Activated naive CD4-positive, alpha-beta T cell treated with anti-CD3 and anti-CD28 coated beads for 36 hours (primary cell): ENCODE data around the gene ZDHHC18. TPM values are rescaled to one million over a fixed set of nuclear protein-coding genes. Genes with fewer than 3 reads are reported as not detected.

Experiments
- CTCF ChIA-PET: fragments of 350-600 bp; sonication (Branson Sonifier 250); formaldehyde crosslinking; loops from one replicate; lab custom pipeline; 2021; ENCODE audit warnings: antibody characterized with exemption; lab: Charles Lee
- DNase-seq: peaks from one replicate; pipeline ENCODE4 v3.0.0-alpha.2; 2020
- H3K27ac Mint-ChIP-seq: one replicate; pipeline ENCODE4 v1.8.0; 2021; ENCODE audit warnings: mild to moderate bottlenecking, mixed read lengths
- H3K27me3 Mint-ChIP-seq: one replicate; pipeline ENCODE4 v1.8.0; 2021; ENCODE audit warnings: low read depth, mixed read lengths
- H3K36me3 Mint-ChIP-seq: one replicate; pipeline ENCODE4 v1.8.0; 2021; ENCODE audit warnings: low read depth, mixed read lengths
- H3K4me1 Mint-ChIP-seq: one replicate; pipeline ENCODE4 v1.8.0; 2021; ENCODE audit warnings: low read depth, mixed read lengths
- H3K4me3 Mint-ChIP-seq: one replicate; pipeline ENCODE4 v1.8.0; 2021; ENCODE audit warnings: mild to moderate bottlenecking, moderate library complexity, mixed read lengths
- H3K9me3 Mint-ChIP-seq: one replicate; pipeline ENCODE4 v1.8.0; 2021; ENCODE audit warnings: mixed read lengths
- intact Hi-C: fragments of 100-400 bp; cut with micrococcal nuclease; formaldehyde crosslinking; loops from one replicate; pipeline ENCODE4 v1.15.1; 2023
- total RNA-seq, 2 experiments: library from RNA; stranded (reverse); gene quantifications; one replicate each; pipeline ENCODE4 v1.2.3, GENCODE V29; 2021

The ZDHHC18 gene
- total RNA-seq, 2 experiments from 2014 or later: 37.3 to 39.0 TPM

GRCh38 chr1:26890467-26890796 is 63.9 kb downstream of the ZDHHC18 start:
- Mint-ChIP-seq H3K36me3 (peaks cover 23% of the 10 kb centered on the region), H3K4me1 (peaks cover 30% of the 10 kb centered on the region), H3K9me3 (no peaks in the 10 kb centered on the region), H3K27me3 (no peaks in the 10 kb centered on the region), H3K27ac (peak overlapping the region; percentile 91), H3K4me3 (peak overlapping the region; percentile 94)
- no peak for DNase-seq
- intact Hi-C loops: loop anchor here (2.0 to 5.0 kb wide), 2 partner anchors 26 to 102 kb away; partner anchors contain the start of gene TRNP1
- CTCF ChIA-PET: interaction anchor here (0.6 to 1.0 kb wide), 4 partner anchors 10 to 225 kb away, joined by 3 to 5 read pairs (median 4); partner anchors contain the start of gene GPATCH3

DNA sequence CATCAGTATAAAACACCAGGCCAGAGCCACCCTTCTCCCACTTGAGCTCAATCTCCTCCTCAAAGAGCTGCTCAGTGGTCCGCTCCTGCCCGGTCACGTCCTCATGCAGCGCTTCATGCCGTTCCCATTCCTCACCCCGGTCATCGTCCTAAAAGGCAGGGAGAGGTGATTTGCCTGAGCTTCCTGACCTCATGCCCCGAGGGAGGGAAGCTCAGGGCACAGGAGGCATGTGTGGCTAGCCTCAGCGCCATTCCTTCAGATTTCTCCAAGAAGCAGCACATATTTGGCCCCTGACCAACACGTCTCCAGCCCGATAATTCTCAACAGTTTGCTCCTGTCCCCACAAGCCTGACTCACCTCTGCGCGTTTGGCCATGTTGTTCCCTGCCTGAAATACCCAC is 67.8 kb downstream of the ZDHHC18 start:
- DNase-seq: no peak
- intact Hi-C loops: loop anchor here (5.0 kb wide), 1 partner anchor 98 kb away; the partner anchor contains the start of gene TRNP1
- no peak overlapping the region for H3K4me3 Mint-ChIP-seq
- H3K9me3 Mint-ChIP-seq: no peaks in the 10 kb centered on the region
- H3K27ac Mint-ChIP-seq: no peak overlapping the region
- CTCF ChIA-PET: interaction anchor here (1.6 kb wide), 1 partner anchor 14 kb away, joined by 6 read pairs; no protein-coding TSS in a partner anchor
- no peaks in the 10 kb centered on the region for H3K27me3 Mint-ChIP-seq
- H3K4me1 Mint-ChIP-seq: peaks cover 21% of the 10 kb centered on the region
- peaks cover 16% of the 10 kb centered on the region for H3K36me3 Mint-ChIP-seq

DNA sequence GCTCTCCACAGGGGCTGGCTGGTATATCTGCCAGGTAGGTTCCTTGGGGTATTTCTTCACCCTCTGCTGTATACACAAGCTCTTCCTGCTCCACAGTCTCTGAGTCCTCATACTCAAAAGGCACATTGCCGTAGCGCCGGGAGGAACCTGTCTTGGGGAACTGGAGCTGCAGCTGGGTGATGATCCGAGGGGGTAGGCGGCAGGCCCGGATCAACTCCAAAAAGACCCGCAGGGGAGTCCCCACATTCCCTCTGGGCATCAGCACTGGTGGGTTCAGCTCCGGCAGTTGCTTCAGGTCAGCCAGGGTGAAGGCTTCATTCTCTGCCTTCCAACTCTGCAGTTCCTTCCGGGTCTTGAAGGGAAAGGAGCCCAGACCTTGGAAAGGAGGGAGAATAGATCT is 70.9 kb downstream of the ZDHHC18 start:
- Mint-ChIP-seq H3K36me3 (peaks cover 11% of the 10 kb centered on the region), H3K4me1 (peaks cover 20% of the 10 kb centered on the region), H3K4me3 (no peak overlapping the region), H3K27ac (no peak overlapping the region), H3K9me3 (no peaks in the 10 kb centered on the region), H3K27me3 (no peaks in the 10 kb centered on the region)
- DNase-seq: no peak
- CTCF ChIA-PET: interaction anchor here (1.1 kb wide), 1 partner anchor 8 kb away, joined by 3 read pairs; no protein-coding TSS in a partner anchor
- intact Hi-C loops: no loop called here

DNA sequence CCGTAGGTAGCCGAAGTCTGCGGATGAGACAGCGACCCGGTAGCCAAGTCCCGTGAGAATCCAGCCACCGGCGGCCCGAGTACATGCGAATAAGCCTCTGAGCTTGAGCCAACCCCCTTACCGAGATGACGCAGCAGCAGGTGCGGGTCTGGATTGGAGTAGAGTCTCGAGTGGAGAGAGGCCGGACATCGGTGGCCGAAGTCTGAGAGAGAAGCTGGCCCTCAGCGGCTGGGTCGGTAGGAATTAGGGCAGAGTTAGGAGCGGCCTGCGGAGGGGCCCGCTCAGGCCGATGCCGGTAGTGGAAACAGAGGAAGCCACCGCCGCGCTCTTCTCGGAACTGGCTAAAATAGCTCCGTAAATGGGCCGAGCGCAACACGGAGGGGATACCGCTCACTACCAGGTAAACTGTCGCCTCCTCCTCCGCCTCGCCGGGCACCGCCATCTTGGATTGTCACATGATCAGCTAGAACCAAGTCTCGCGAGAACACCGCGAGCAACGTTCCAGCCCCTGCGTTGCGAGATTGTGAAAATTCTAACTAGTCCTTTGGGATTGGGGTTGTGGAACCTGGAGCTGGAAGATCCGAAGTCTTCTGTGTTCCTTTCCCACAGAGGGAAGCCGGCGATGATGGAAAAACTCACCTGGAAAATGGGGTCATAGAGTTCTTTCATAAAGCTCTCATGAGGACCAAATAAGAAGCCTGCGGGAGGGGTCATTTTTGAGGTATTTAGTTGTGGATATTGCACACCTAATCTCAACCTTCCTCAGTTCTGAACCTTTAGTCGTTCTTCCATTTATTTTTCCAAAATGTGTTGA is 73.7 kb downstream of the ZDHHC18 start, which contains the start of gene GPATCH3:
TSS of gene GPATCH3 (minus strand) at position 467 of the 814 bp plus-strand sequence. CDS start at position 442, 25 bp downstream.
- Mint-ChIP-seq H3K9me3 (no peaks in the 10 kb centered on the region), H3K27me3 (no peaks in the 10 kb centered on the region), H3K4me3 (peak within 1 kb of the TSS; percentile 97), H3K36me3 (peaks cover 3% of the 10 kb centered on the region), H3K27ac (peak within 1 kb of the TSS; percentile 97), H3K4me1 (peaks cover 20% of the 10 kb centered on the region)
- peak; percentile 95 for DNase-seq
- intact Hi-C loops: loop anchor here (1.0 kb wide), 1 partner anchor 21 kb away; the partner anchor contains the start of gene NUDC
- CTCF ChIA-PET: interaction anchor here (0.6 to 2.3 kb wide), 6 partner anchors 9 to 708 kb away, joined by 3 to 7 read pairs (median 3); no protein-coding TSS in a partner anchor

- H3K36me3 Mint-ChIP-seq: peaks cover 1% of the 10 kb centered on the region
- H3K27me3 Mint-ChIP-seq: no peaks in the 10 kb centered on the region
- peaks cover 20% of the 10 kb centered on the region for H3K4me1 Mint-ChIP-seq
- CTCF ChIA-PET: interaction anchor here (0.6 to 2.3 kb wide), 4 partner anchors 10 to 707 kb away, joined by 3 to 7 read pairs (median 3); no protein-coding TSS in a partner anchor
- H3K9me3 Mint-ChIP-seq: no peaks in the 10 kb centered on the region
- peak overlapping the region; percentile 97 for H3K4me3 Mint-ChIP-seq
- DNase-seq: no peak
- intact Hi-C loops: loop anchor here (1.0 kb wide), 1 partner anchor 20 kb away; the partner anchor contains the start of gene NUDC
- peak overlapping the region; percentile 97 for H3K27ac Mint-ChIP-seq
Observed at GRCh38 chr1:26900815-26901511, 74.5 kb downstream of the ZDHHC18 start.

Other genes with a start within 250 kb of the ZDHHC18 start
- 10 to 100 TPM; 65.0 to 65.9 TPM for gene ARID1A, start 130.7 kb upstream of the ZDHHC18 start, total RNA-seq
- 10 to 100 TPM; 10.6 to 11.2 TPM for gene PIGV, start 38.7 kb upstream of the ZDHHC18 start, total RNA-seq
- gene SFN, start 36.5 kb downstream of the ZDHHC18 start, total RNA-seq: under 1 TPM; 0.26 to 0.52 TPM
- 10 to 100 TPM; 19.8 to 20.7 TPM for gene GPN2, start 63.6 kb downstream of the ZDHHC18 start, total RNA-seq
- gene GPATCH3, start 73.8 kb downstream of the ZDHHC18 start, total RNA-seq: 1 to 10 TPM; 7.9 to 8.5 TPM
- not detected for gene NR0B2, start 87.3 kb downstream of the ZDHHC18 start, total RNA-seq
- gene NUDC, start 95.1 kb downstream of the ZDHHC18 start, total RNA-seq: 10 to 100 TPM; 75.3 to 78.1 TPM
- under 1 TPM; 0.24 to 0.25 TPM for gene KDF1, start 133.8 kb downstream of the ZDHHC18 start, total RNA-seq
- under 1 TPM; 0.20 to 0.43 TPM for gene TRNP1, start 167.0 kb downstream of the ZDHHC18 start, total RNA-seq
- gene TENT5B, start 186.2 kb downstream of the ZDHHC18 start, total RNA-seq: not detected